Sciatic nerve (tissue), 2 donors: ENCODE measurements around the gene DAND5. TPM values are rescaled to one million over a fixed set of nuclear protein-coding genes. Genes with fewer than 3 reads are reported as not detected.

ENCODE experiments used
- ATAC-seq: fragments of 200-7000 bp; cut with Tn5 transposase; one replicate; pipeline ENCODE4 v1.9.1; 2020; ENCODE audit warnings: mild to moderate bottlenecking, moderate library complexity
- DNase-seq: peaks from one replicate; pipeline ENCODE4 v3.0.0-alpha.2; 2020; ENCODE audit warnings: low spot score
- intact Hi-C: fragments of 100-400 bp; cut with DNase I; formaldehyde crosslinking; loops from one replicate; pipeline ENCODE4 v1.14.2; 2022
- total RNA-seq: library from RNA; stranded (reverse); fragmentation: NEBNext Ultra II Directional; extraction: Animal tissue kit (Norgen Biotek cat#: 25700); gene quantifications from one replicate; pipeline ENCODE4 v1.2.1, GENCODE V29; 2021
- donor health status: DM: no; HTN: no; CAD: no.
- donor health status: DM: no; HTN: no; CAD: no.

The DAND5 gene, protein sequence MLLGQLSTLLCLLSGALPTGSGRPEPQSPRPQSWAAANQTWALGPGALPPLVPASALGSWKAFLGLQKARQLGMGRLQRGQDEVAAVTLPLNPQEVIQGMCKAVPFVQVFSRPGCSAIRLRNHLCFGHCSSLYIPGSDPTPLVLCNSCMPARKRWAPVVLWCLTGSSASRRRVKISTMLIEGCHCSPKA
- not detected for total RNA-seq

- intact Hi-C loops: no loop called here
- DNase-seq: no peak
- ATAC-seq: no peak
Measured at GRCh38 chr19:12969292-12969988, at the start of gene DAND5. Gene DAND5 (plus strand): TSS chr19:12969576. CDS start chr19:12969661, 85 bp downstream.

GRCh38 chr19:12921047-12921446 is 48.3 kb upstream of the DAND5 start:
- ATAC-seq (no peak), DNase-seq (no peak)
- intact Hi-C loops: no loop called here

DNA sequence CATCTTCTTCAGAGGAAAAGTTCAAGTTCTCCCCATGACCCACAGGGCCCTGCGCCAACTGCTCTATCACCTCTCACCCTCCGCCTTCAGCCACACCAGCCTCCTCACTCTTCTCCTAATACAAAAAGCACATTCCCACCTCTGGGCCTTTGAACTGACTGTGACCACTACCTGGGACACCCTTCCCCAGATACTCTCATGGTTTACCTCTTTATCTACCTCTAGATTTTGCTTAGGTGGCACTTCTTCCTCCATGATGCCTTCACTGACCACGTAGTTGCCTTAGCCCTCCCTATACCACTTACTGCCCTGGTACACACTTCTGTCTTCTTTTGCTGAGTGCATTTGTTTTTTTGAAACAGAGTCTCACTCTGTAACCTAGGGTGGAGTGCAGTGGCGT is 46.4 kb upstream of the DAND5 start:
- ATAC-seq: no peak
- intact Hi-C loops: no loop called here
- no peak for DNase-seq

DNA sequence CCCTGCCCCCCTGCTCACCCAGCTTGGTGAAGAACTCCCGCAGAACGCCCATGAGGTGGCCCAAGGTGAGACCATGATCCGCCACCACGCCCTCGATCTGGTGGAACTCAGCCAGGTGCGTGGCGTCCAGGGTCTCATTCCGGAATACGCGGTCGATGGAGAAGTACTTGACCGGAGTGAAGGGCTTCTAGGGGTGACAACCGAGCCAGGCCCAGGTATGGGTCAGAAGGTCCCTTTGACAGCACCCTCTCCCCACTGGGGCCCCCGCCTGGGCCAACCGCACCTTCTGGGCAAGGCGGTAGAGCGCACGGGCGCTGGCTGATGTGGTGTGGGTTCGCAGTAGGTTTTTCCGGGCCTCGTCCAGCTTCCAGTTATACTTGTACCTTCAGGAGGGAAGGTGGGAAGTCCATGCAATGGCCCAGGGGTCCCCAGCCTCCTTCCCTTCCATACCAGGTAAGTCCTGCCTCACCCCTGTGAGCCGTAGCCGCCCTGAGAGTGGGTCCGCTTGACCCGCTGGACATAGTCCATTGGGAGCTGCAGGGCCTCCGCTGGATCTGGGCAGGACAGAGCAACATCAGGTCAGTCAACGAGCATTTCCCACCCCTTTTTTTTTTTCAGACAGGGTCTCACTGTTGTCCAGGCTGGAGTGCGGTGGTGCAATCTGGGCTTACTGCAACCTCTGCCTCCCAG is 44.6 kb upstream of the DAND5 start:
- ATAC-seq (no peak), DNase-seq (no peak)
- intact Hi-C loops: no loop called here

- ATAC-seq: no peak
- intact Hi-C loops: no loop called here
- DNase-seq: no peak
Measured at GRCh38 chr19:12930002-12930645, 39.3 kb upstream of the DAND5 start.

DNA sequence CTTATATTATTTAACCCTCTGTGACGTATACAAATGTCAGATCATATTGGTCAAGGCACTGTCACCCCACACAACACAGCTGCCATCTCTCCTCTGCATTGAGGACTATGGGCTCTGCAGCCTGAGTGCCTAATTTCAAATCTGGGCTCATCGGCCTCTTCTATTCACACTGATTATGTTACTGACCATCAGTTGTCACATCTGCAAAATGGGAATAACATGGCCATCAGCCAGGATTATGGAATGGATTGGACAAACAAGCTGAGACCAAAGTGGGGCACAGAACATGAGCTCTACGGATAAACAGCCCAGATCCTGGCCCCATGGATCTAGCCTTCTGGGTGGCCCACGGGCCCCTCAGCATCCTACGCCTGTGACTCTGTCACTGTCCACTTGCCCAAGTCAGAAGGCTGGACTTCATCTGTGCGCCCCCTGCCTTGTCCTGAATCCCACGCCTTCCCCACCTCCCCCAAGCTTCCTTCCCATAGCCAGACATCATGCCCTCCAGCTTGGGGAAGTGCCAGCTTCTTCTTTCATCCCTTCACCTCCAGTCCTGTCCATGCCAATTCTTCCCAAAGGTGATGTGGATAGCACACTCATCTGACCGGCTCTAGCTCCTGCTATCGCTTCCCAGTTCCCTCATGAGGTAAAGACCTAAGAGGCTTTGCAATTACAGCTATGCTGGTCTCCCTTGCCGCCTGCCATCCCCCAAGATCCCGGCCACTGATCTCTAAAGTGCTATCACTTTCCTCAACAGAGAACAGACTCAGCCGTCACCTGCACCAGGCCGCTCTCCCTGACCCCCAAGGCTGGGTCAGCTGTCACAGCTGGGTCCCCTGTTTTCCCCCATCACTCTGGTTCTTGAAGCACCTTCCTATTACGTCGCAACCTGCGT is 36.7 kb upstream of the DAND5 start:
- ATAC-seq (no peak), DNase-seq (no peak)
- intact Hi-C loops: no loop called here

GRCh38 chr19:12933287-12934072 is 35.9 kb upstream of the DAND5 start, which contains the start of gene FARSA:
Gene FARSA (minus strand): TSS chr19:12933711. CDS start chr19:12933696, 15 bp downstream.
- DNase-seq (peak; percentile 94), ATAC-seq (peak; percentile 87)
- intact Hi-C loops: no loop called here

- intact Hi-C loops: no loop called here
- no peak for DNase-seq
Measured at GRCh38 chr19:12935071-12935470, 34.3 kb upstream of the DAND5 start.

GRCh38 chr19:12936582-12936981 is 32.8 kb upstream of the DAND5 start:
- no peak for DNase-seq
- intact Hi-C loops: no loop called here
- no peak for ATAC-seq

More at GRCh38 chr19:12935071-12935470, 34.3 kb upstream of the DAND5 start:
- no peak for ATAC-seq

- no peak for ATAC-seq
- intact Hi-C loops: no loop called here
- no peak for DNase-seq
Measured at GRCh38 chr19:12937093-12937926, 32.1 kb upstream of the DAND5 start.

- ATAC-seq: peak; percentile 96
- peak; percentile 100 for DNase-seq
- intact Hi-C loops: no loop called here
Measured at GRCh38 chr19:12937927-12938778, 31.2 kb upstream of the DAND5 start, which contains the start of gene CALR. Gene CALR (plus strand): TSS chr19:12938609. CDS start chr19:12938680, 71 bp downstream.

DNA sequence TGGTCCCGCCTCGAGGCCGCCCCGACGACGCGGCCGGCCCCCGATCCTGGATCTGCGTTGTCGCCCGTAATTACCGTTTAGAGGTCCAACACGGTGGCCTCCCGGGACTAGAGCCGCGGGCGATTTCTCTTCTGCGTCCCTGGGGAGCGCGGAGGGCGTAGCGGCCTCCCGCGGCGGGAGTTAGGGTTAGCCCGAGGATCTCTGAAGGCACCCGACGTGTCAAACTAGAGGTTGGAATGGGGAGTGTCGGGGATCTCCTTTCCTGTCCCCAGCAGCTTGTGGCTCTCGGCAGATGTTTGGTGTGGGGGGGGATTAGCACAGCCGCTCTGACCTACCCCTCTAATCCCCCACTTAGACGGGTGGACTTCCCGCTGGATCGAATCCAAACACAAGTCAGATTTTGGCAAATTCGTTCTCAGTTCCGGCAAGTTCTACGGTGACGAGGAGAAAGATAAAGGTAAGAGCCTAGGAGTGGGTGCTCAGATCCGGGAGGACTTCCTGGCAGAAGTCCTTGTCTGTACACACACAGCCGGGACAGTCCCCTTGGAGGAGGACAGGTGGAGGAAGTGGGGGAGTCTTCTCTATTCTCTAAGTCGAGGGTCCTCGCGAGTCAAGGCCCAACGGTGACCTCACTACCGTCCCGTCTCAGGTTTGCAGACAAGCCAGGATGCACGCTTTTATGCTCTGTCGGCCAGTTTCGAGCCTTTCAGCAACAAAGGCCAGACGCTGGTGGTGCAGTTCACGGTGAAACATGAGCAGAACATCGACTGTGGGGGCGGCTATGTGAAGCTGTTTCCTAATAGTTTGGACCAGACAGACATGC is 30.4 kb upstream of the DAND5 start:
- intact Hi-C loops: no loop called here
- no peak for DNase-seq
- peak; percentile 0 for ATAC-seq

- DNase-seq (no peak), ATAC-seq (no peak)
- intact Hi-C loops: no loop called here
Measured at GRCh38 chr19:12939975-12940423, 29.4 kb upstream of the DAND5 start.

DNA sequence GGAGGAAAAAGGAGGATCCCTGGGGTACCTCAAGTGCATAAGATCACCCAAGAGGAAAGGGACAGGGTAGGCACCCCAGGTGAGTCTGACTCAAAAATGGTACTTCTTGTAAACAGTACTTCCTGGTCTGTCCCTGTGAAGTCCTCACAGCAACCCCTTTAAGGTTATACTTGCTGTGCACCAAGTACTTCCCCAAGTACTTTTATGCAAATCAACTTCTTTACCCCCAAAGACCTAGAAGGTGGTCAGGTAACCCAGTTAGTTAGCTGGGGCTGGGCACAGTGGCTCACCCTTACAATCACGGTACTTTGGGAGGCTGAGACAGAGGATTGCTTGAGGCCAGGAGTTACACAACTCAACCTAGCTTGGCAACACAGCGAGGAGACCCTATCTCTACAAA is 28.5 kb upstream of the DAND5 start:
- intact Hi-C loops: no loop called here
- ATAC-seq: no peak

GRCh38 chr19:12943437-12944044 is 25.8 kb upstream of the DAND5 start:
- no peak for ATAC-seq

More for the DNA sequence above, 28.5 kb upstream of the DAND5 start:
- no peak for DNase-seq

More at GRCh38 chr19:12943437-12944044, 25.8 kb upstream of the DAND5 start:
- intact Hi-C loops: no loop called here
- DNase-seq: no peak
